ENCODE measurements around the gene LDB2. TPM values are rescaled to one million over a fixed set of nuclear protein-coding genes. Genes with fewer than 3 reads are reported as not detected.

Gene LDB2
- total RNA-seq, 2 donors from 2014 or later = 3.2 to 7.9 TPM

DNA sequence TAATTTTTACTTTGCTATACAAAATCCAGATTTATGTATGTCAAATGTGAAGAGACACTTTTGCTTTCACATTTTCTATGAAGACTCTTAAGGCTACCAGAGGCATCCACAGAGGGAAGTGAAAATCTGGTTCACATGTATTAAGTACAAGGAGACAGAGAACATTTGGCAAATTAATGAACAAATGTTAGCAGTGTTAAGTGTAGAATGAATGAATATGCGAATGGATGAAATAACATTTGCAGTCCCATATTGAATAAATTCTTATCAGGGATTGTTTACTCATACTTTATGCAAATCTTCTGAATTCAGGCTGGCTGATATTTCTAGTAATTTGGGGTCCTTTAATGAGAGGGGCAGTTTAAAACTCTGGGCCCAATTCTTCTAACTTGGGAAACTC is 159.9 kb downstream of the LDB2 start:
- no peak overlapping the region for H3K27ac ChIP-seq
- H3K9me3 ChIP-seq = no peaks in the 10 kb centered on the region
- no peaks in the 10 kb centered on the region for H3K4me1 ChIP-seq
- no peak overlapping the region for H3K9ac ChIP-seq (ENCODE audit: low read depth in 2 of 2, low read length in 2 of 2)
- TF ChIP-seq, protein P1, sequence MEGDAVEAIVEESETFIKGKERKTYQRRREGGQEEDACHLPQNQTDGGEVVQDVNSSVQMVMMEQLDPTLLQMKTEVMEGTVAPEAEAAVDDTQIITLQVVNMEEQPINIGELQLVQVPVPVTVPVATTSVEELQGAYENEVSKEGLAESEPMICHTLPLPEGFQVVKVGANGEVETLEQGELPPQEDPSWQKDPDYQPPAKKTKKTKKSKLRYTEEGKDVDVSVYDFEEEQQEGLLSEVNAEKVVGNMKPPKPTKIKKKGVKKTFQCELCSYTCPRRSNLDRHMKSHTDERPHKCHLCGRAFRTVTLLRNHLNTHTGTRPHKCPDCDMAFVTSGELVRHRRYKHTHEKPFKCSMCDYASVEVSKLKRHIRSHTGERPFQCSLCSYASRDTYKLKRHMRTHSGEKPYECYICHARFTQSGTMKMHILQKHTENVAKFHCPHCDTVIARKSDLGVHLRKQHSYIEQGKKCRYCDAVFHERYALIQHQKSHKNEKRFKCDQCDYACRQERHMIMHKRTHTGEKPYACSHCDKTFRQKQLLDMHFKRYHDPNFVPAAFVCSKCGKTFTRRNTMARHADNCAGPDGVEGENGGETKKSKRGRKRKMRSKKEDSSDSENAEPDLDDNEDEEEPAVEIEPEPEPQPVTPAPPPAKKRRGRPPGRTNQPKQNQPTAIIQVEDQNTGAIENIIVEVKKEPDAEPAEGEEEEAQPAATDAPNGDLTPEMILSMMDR (IDR thresholded peaks at IDR 0.05) = no peak
- H3K36me3 ChIP-seq = no peaks in the 10 kb centered on the region
- no peak for DNase-seq
- no peak overlapping the region for H3K4me3 ChIP-seq
- intact Hi-C loops (cut with DNase I) = no loop called here
- H3K27me3 ChIP-seq = no peaks in the 10 kb centered on the region

DNA sequence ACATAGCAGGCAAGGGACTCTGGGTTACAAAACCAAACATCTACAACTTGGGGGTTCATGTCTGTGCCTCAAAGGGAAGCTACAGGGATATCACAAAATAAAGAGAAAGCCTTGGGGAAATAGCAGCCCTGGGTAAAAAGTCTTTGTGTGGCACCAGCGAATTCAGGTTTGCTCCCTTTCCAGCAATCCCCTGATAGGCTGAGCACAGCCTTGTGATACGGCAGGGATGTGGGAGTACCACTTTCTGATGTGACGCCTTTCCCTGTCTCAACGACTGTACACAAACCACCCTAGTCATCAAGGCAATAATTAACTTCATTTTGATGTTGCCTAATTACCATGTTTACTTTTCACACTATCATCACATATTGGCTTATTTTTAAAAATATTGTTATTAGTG is 164.9 kb downstream of the LDB2 start:
- no peak for DNase-seq
- Histone ChIP-seq H3K4me1 (no peaks in the 10 kb centered on the region), H3K9me3 (no peaks in the 10 kb centered on the region), H3K36me3 (no peaks in the 10 kb centered on the region), H3K27me3 (no peaks in the 10 kb centered on the region), H3K4me3 (no peak overlapping the region), H3K27ac (no peak overlapping the region), H3K9ac (ENCODE audit: low read depth in 2 of 2, low read length in 2 of 2) (no peak overlapping the region)
- intact Hi-C loops (cut with DNase I) = no loop called here
- TF ChIP-seq, protein P1 (IDR thresholded peaks at IDR 0.05) = no peak

DNA sequence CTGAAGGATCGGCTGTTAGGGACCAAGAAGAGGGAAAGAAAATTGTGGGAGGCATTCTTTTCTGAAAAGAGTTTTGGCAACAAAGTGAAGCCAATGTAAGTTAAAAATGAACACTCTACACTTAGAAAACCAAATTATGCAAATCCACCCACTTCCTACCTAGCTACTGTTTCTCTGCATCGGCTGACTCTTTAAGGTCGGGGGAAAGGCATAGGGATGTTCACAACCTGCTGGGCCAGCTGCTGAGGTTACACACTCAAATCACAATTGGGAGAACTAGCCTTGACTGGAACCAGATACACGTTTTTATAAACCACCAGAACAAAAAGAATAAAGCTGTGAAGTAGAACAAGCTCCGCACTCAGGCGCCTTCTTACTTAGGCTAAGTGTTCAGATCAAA is 165.7 kb downstream of the LDB2 start:
- Histone ChIP-seq H3K27ac (no peak overlapping the region), H3K36me3 (no peaks in the 10 kb centered on the region), H3K4me3 (no peak overlapping the region), H3K9me3 (no peaks in the 10 kb centered on the region), H3K27me3 (no peaks in the 10 kb centered on the region), H3K9ac (ENCODE audit: low read depth in 2 of 2, low read length in 2 of 2) (no peak overlapping the region), H3K4me1 (no peaks in the 10 kb centered on the region)
- TF ChIP-seq, protein P1 (IDR thresholded peaks at IDR 0.05) = no peak
- intact Hi-C loops (cut with DNase I) = no loop called here
- DNase-seq = no peak

DNA sequence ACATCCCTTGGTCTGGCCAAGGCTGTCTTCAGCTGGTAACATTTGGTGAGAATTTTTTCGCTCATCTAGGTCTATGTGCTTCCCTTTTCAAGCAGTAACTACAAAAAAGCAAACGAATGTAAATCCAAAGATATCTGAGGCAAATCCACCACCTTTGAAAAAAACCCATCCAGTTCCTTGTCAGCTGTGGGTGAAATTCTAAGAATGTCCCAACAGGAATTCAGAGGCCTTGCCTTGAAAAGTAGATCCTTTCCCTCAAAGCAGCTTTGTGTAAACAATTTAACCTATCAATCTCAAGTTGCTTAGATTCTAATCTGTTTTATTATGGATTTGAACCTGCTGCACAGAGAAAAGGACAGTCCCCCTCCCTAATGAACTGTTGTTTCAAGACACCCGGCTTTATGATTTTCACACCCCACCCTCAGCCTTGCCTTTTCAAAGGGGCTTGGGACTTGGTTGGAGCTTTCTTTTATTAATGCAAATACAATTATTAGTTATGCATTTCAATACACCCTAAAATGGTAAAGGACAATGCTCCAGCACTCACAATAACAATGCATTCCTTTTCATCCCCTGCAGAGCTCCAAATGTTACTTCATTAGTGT is 166.6 kb downstream of the LDB2 start:
- Histone ChIP-seq H3K4me3 (no peak overlapping the region), H3K9ac (ENCODE audit: low read depth in 2 of 2, low read length in 2 of 2) (no peak overlapping the region), H3K9me3 (no peaks in the 10 kb centered on the region), H3K27me3 (no peaks in the 10 kb centered on the region), H3K27ac (no peak overlapping the region), H3K36me3 (no peaks in the 10 kb centered on the region), H3K4me1 (no peaks in the 10 kb centered on the region)
- DNase-seq = no peak
- TF ChIP-seq, protein P1 (IDR thresholded peaks at IDR 0.05) = no peak
- intact Hi-C loops (cut with DNase I) = no loop called here

DNA sequence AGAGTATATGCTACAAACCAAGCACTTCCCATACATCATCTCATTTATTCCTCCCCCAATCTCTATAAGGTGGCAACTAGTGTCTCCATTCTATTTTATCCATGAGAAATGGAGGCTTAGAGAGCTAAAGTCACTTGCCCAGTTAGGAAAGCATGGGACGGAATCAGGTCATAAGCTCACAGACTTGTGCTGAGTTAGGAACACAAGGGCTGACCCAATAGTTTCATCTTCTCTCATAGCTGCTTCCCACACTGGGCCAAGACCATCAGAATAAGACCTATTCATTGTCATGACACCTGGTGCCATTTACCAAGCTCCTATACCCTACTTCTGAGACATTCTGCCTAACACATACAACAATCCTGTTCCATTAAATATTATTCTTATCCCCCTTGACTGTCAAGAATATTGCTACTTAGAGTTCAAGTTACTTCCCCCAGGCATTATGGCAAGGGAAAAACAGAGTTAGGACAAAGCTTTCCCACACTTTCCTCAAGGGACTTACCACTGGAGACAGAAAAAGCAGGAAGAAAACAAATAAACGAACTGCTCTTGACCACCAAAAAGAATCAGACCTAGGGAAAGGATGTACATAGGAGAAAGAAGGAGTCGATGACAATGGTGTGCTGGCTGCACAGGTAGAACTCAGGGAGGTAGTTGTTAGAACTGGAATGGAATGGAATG is 167.8 kb downstream of the LDB2 start:
- no peak overlapping the region for H3K9ac ChIP-seq (ENCODE audit: low read depth in 2 of 2, low read length in 2 of 2)
- TF ChIP-seq, protein P1 (IDR thresholded peaks at IDR 0.05) = no peak
- intact Hi-C loops (cut with DNase I) = no loop called here
- H3K36me3 ChIP-seq = no peaks in the 10 kb centered on the region
- H3K27me3 ChIP-seq = no peaks in the 10 kb centered on the region
- H3K9me3 ChIP-seq = no peaks in the 10 kb centered on the region
- H3K4me1 ChIP-seq = no peaks in the 10 kb centered on the region
- no peak overlapping the region for H3K4me3 ChIP-seq
- no peak overlapping the region for H3K27ac ChIP-seq
- DNase-seq = no peak

Measured in colonic mucosa (tissue), 4 donors.